ENCODE results near the gene ERI3.

DNA sequence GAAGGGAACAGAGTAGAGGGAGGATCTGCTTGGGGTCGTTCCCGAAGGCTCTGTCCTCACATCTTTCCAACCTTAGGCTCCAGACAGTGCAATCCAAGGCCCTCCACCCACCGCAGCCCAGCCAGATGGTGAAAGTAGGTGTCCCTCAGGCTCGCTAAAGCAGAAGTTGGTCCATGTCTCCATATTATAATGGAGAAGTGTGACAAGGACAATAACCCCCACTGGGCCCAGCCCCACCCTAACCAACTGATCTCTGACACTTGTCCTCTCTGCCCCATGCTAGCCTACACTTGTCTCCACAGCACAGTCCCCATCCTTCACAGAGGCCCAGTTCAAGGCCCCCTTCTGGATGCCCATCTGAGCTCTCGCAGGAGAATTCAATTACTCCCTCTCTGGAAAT, 93.1 kb downstream of the ERI3 start:
- no peak for TF ChIP-seq EZH2phosphoT487 (IDR thresholded peaks at IDR 0.05; ENCODE audit: borderline replicate concordance)
- TF ChIP-seq CTCF (conservative IDR thresholded peaks at IDR 0.05; ENCODE audit: low read length): no peak
